GM23338 (cell line): Measurements from ENCODE around the gene AWAT1. TPM values are rescaled to one million over a fixed set of nuclear protein-coding genes. Genes with fewer than 3 reads are reported as not detected.

Experiments
- ATAC-seq: fragments of 200-7000 bp; cut with Tn5 transposase; 3 replicates; pipeline ENCODE4 v1.9.1; 2020
- DNase-seq: peaks from one replicate; pipeline ENCODE4 v3.0.0-alpha.2; 2015; ENCODE audit warnings: low spot score
- H2AFZ ChIP-seq: fragments of 200-600 bp; sonication (generic); 2 replicates; pipeline ENCODE4 v1.8.0; 2016; ENCODE audit warnings: antibody characterized with exemption, mild to moderate bottlenecking, moderate library complexity
- H3F3A ChIP-seq: fragments of 200-600 bp; sonication (generic); replicated peaks from 2 replicates; pipeline ENCODE4 v1.8.0; 2017; ENCODE audit warnings: antibody characterized with exemption, mixed run types, low read depth
- H3K27ac ChIP-seq: fragments of 200-600 bp; sonication (generic); 2 replicates; pipeline ENCODE4 v1.6.1; 2016; ENCODE audit warnings: low read depth
- H3K27me3 ChIP-seq: fragments of 200-600 bp; sonication (generic); 2 replicates; pipeline ENCODE4 v1.8.0; 2016; ENCODE audit warnings: mild to moderate bottlenecking, mixed run types, moderate library complexity; ENCODE audit not compliant: insufficient read depth
- H3K36me3 ChIP-seq: fragments of 200-600 bp; sonication (generic); 2 replicates; pipeline ENCODE4 v1.8.0; 2016; ENCODE audit warnings: mild to moderate bottlenecking; ENCODE audit not compliant: insufficient read depth
- H3K4me1 ChIP-seq: fragments of 200-600 bp; sonication (generic); 2 replicates; pipeline ENCODE4 v1.8.0; 2016; ENCODE audit warnings: mild to moderate bottlenecking, moderate library complexity; ENCODE audit not compliant: insufficient read depth
- H3K4me2 ChIP-seq: fragments of 200-600 bp; sonication (generic); 2 replicates; pipeline ENCODE4 v1.7.1; 2017; ENCODE audit warnings: mixed run types
- H3K4me3 ChIP-seq: fragments of 200-600 bp; sonication (generic); 2 replicates; pipeline ENCODE4 v1.6.1; 2016; ENCODE audit warnings: mixed run types
- H3K79me2 ChIP-seq: fragments of 200-600 bp; sonication (generic); replicated peaks from 2 replicates; pipeline ENCODE4 v1.8.0; 2017; ENCODE audit warnings: mild to moderate bottlenecking; ENCODE audit not compliant: insufficient read depth
- H3K9me2 ChIP-seq: fragments of 200-600 bp; sonication (generic); 2 replicates; pipeline ENCODE4 v1.8.0; 2017; ENCODE audit not compliant: insufficient read depth
- H4K20me1 ChIP-seq: fragments of 200-600 bp; sonication (generic); replicated peaks from 2 replicates; pipeline ENCODE4 v1.8.0; 2017; ENCODE audit warnings: mild to moderate bottlenecking; ENCODE audit not compliant: insufficient read depth
- H3K27ac Mint-ChIP-seq: 2 replicates; pipeline ENCODE4 v1.8.0; 2020; ENCODE audit warnings: inconsistent platforms, mild to moderate bottlenecking, moderate library complexity, mixed read lengths
- H3K27me3 Mint-ChIP-seq: 3 replicates; pipeline ENCODE4 v1.8.0; 2022; ENCODE audit warnings: low read depth, mild to moderate bottlenecking, moderate library complexity, mixed read lengths, inconsistent platforms; ENCODE audit not compliant: insufficient read depth, poor library complexity
- H3K36me3 Mint-ChIP-seq: 3 replicates; pipeline ENCODE4 v1.8.0; 2021; ENCODE audit warnings: low read depth, mild to moderate bottlenecking, inconsistent platforms, moderate library complexity, mixed read lengths
- H3K4me1 Mint-ChIP-seq: 3 replicates; pipeline ENCODE4 v1.8.0; 2020; ENCODE audit warnings: mild to moderate bottlenecking, inconsistent platforms, mixed read lengths
- H3K4me3 Mint-ChIP-seq: 3 replicates; pipeline ENCODE4 v1.8.0; 2021; ENCODE audit warnings: moderate library complexity, mild to moderate bottlenecking, inconsistent platforms, mixed read lengths
- H3K9me3 Mint-ChIP-seq: 3 replicates; pipeline ENCODE4 v1.8.0; 2020; ENCODE audit warnings: moderate library complexity, mild to moderate bottlenecking, inconsistent platforms, mixed read lengths
- CREB1 ChIP-seq: fragments of 250-450 bp; sonication (Bioruptor Pico); IDR thresholded peaks from 2 replicates; pipeline ENCODE4 v1.5.0; 2020; ENCODE audit warnings: low read depth, mild to moderate bottlenecking, moderate library complexity
- EZH2 ChIP-seq: fragments of 200-600 bp; sonication (generic); IDR thresholded peaks from one replicate; pipeline ENCODE4 v1.8.0; 2017; ENCODE audit warnings: antibody characterized with exemption, mild to moderate bottlenecking, low read depth; ENCODE audit not compliant: unreplicated experiment
- EZH2phosphoT487 ChIP-seq: fragments of 200-600 bp; sonication (generic); IDR thresholded peaks from one replicate; pipeline ENCODE4 v1.8.1; 2018; ENCODE audit warnings: antibody characterized with exemption; ENCODE audit not compliant: unreplicated experiment
- JUNB ChIP-seq: IDR thresholded peaks from one replicate; pipeline ENCODE4 v1.6.1; 2016; ENCODE audit warnings: antibody characterized with exemption; ENCODE audit not compliant: unreplicated experiment
- NANOG ChIP-seq: IDR thresholded peaks from 2 replicates; pipeline ENCODE4 v1.6.1; 2016; ENCODE audit warnings: antibody characterized with exemption, borderline replicate concordance
- POLR2AphosphoS5 ChIP-seq: IDR thresholded peaks from 2 replicates; pipeline ENCODE4 v1.6.1; 2016; ENCODE audit warnings: antibody characterized with exemption, low read depth
- STAT1 ChIP-seq: IDR thresholded peaks from one replicate; pipeline ENCODE4 v1.6.1; 2016; ENCODE audit warnings: antibody characterized with exemption; ENCODE audit not compliant: unreplicated experiment
- ZNF114 ChIP-seq: fragments of 250-450 bp; sonication (Bioruptor Pico); IDR thresholded peaks from 2 replicates; pipeline ENCODE4 v1.5.0; 2020; ENCODE audit warnings: mild to moderate bottlenecking, moderate library complexity
- polyA plus RNA-seq: library from polyadenylated mRNA; unstranded; fragments of >200 nt; fragmentation: Nextera tagmentation; extraction: Ambion mirVana; gene quantifications from 2 replicates; pipeline ENCODE4 v1.2.1, GENCODE V29; 2016
- total RNA-seq: library from RNA; depleted of rRNA; stranded (reverse); fragments of >200 nt; shearing (Covaris generic); gene quantifications from 2 replicates; pipeline ENCODE4 v1.2.3, GENCODE V29; 2014
- TF ChIP-seq, protein P1 (sequence below): fragments of 250-450 bp; sonication (Bioruptor Pico); IDR thresholded peaks from 2 replicates; pipeline ENCODE4 v1.5.0; 2020; ENCODE audit warnings: mild to moderate bottlenecking, moderate library complexity
- TF ChIP-seq, protein P2 (sequence below): IDR thresholded peaks from 2 replicates; pipeline ENCODE4 v1.6.1; 2016; ENCODE audit warnings: antibody characterized with exemption

AWAT1 gene
- total and polyA plus RNA-seq, 2 experiments from 2014 or later = not detected

DNA sequence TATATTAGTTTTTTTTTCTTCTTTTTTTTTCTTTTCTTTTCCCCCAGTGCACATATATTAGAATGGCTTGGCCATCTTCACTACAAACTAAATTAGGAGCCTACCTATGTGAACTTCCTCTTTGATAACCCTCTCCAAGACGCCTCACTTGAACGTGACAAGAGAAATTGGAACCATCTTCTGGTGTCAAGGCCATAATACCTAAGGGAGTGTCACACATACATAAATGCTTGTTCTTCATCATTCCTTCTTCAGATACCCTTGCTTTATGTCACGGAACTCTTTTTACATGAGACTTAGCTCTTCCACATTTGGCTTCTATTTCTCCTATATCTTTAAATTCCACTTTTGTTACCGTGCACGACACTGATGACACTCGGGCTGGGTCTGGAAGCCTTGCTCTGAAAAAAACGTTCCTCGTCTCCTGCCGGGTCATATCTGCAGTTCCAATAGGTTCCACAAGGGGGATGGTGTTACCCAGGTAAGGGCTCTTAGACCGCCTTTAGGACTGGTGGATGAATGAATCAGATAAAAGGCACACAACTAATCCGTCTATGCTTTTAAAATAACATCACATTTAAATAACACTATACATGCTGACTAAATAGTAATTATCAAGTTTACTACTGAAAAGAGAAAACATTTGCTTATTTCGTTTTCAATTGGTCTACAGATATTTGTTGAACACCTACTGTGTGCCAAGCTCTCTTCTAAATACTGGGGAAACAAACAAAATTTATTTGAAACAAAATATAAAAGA lies 37.3 kb upstream of the AWAT1 start (continued):
- TF ChIP-seq, protein P1, sequence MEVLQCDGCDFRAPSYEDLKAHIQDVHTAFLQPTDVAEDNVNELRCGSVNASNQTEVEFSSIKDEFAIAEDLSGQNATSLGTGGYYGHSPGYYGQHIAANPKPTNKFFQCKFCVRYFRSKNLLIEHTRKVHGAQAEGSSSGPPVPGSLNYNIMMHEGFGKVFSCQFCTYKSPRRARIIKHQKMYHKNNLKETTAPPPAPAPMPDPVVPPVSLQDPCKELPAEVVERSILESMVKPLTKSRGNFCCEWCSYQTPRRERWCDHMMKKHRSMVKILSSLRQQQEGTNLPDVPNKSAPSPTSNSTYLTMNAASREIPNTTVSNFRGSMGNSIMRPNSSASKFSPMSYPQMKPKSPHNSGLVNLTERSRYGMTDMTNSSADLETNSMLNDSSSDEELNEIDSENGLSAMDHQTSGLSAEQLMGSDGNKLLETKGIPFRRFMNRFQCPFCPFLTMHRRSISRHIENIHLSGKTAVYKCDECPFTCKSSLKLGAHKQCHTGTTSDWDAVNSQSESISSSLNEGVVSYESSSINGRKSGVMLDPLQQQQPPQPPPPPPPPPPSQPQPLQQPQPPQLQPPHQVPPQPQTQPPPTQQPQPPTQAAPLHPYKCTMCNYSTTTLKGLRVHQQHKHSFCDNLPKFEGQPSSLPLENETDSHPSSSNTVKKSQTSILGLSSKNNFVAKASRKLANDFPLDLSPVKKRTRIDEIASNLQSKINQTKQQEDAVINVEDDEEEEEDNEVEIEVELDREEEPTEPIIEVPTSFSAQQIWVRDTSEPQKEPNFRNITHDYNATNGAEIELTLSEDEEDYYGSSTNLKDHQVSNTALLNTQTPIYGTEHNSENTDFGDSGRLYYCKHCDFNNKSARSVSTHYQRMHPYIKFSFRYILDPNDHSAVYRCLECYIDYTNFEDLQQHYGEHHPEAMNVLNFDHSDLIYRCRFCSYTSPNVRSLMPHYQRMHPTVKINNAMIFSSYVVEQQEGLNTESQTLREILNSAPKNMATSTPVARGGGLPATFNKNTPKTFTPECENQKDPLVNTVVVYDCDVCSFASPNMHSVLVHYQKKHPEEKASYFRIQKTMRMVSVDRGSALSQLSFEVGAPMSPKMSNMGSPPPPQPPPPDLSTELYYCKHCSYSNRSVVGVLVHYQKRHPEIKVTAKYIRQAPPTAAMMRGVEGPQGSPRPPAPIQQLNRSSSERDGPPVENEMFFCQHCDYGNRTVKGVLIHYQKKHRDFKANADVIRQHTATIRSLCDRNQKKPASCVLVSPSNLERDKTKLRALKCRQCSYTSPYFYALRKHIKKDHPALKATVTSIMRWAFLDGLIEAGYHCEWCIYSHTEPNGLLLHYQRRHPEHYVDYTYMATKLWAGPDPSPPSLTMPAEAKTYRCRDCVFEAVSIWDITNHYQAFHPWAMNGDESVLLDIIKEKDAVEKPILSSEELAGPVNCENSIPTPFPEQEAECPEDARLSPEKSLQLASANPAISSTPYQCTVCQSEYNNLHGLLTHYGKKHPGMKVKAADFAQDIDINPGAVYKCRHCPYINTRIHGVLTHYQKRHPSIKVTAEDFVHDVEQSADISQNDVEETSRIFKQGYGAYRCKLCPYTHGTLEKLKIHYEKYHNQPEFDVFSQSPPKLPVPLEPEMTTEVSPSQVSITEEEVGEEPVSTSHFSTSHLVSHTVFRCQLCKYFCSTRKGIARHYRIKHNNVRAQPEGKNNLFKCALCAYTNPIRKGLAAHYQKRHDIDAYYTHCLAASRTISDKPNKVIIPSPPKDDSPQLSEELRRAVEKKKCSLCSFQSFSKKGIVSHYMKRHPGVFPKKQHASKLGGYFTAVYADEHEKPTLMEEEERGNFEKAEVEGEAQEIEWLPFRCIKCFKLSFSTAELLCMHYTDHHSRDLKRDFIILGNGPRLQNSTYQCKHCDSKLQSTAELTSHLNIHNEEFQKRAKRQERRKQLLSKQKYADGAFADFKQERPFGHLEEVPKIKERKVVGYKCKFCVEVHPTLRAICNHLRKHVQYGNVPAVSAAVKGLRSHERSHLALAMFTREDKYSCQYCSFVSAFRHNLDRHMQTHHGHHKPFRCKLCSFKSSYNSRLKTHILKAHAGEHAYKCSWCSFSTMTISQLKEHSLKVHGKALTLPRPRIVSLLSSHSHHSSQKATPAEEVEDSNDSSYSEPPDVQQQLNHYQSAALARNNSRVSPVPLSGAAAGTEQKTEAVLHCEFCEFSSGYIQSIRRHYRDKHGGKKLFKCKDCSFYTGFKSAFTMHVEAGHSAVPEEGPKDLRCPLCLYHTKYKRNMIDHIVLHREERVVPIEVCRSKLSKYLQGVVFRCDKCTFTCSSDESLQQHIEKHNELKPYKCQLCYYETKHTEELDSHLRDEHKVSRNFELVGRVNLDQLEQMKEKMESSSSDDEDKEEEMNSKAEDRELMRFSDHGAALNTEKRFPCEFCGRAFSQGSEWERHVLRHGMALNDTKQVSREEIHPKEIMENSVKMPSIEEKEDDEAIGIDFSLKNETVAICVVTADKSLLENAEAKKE = no peak

DNA sequence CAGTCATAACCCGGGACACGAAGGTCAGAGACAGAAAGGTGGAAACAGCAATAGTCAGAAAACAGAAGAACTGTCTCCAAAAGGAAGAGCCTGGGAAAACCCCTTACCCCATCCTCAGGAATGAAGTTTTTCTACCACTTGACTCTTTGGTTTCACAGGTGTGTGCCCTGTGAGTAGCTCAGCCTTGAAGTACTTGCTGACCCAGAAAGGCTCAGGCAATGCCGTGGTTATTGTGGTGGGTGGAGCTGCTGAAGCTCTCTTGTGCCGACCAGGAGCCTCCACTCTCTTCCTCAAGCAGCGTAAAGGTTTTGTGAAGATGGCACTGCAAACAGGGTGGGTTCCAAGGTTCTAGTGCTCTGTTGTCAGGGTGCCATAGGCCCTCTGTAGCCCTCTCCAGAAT lies 32.7 kb upstream of the AWAT1 start:
- no peak for ATAC-seq
- no peaks in the 10 kb centered on the region for H3K36me3 Mint-ChIP-seq
- Histone ChIP-seq H2AFZ (no peak overlapping the region), H3K4me1 (no peaks in the 10 kb centered on the region), H3K9me2 (no peaks in the 10 kb centered on the region), H3F3A (no peaks in the 10 kb centered on the region), H3K27ac (no peak overlapping the region), H3K79me2 (no peaks in the 10 kb centered on the region), H3K36me3 (no peaks in the 10 kb centered on the region), H3K27me3 (no peaks in the 10 kb centered on the region), H3K4me2 (no peak overlapping the region), H4K20me1 (no peaks in the 10 kb centered on the region), H3K4me3 (no peak overlapping the region)
- no peak overlapping the region for H3K27ac Mint-ChIP-seq
- no peak for TF ChIP-seq STAT1
- H3K9me3 Mint-ChIP-seq = no peaks in the 10 kb centered on the region
- DNase-seq = no peak
- H3K4me1 Mint-ChIP-seq = peaks cover 2% of the 10 kb centered on the region; the same call in 1 of the 3 replicates
- H3K27me3 Mint-ChIP-seq = no peaks in the 10 kb centered on the region
- no peak overlapping the region for H3K4me3 Mint-ChIP-seq

DNA sequence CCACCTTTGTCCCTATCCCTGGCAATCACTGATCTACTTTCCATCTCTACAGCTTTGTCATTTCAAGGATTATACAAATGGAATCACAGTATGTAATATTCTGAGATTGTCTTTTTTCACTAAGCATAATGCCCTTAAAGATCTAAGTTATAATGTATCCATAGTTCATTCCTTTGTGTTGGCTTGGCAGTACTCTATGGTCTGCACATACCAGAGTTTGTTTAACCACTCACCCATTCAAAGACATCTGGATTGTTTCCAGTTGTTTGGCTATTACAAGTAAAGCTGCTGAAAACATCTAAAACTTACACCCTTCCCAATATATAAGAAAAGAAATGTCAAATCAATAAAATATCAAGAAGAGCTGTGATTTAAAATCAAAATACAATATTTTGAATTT lies 26.0 kb upstream of the AWAT1 start:
- Mint-ChIP-seq H3K27ac (no peak overlapping the region), H3K27me3 (no peaks in the 10 kb centered on the region), H3K36me3 (no peaks in the 10 kb centered on the region), H3K9me3 (peaks cover 4% of the 10 kb centered on the region; the same call in 2 of the 3 replicates), H3K4me3 (no peak overlapping the region), H3K4me1 (no peaks in the 10 kb centered on the region)
- Histone ChIP-seq H3F3A (no peaks in the 10 kb centered on the region), H3K4me1 (no peaks in the 10 kb centered on the region), H3K27ac (no peak overlapping the region), H3K4me2 (no peak overlapping the region), H4K20me1 (no peaks in the 10 kb centered on the region), H3K9me2 (no peaks in the 10 kb centered on the region), H2AFZ (no peak overlapping the region), H3K79me2 (no peaks in the 10 kb centered on the region), H3K36me3 (no peaks in the 10 kb centered on the region), H3K27me3 (no peaks in the 10 kb centered on the region), H3K4me3 (no peak overlapping the region)
- ATAC-seq = no peak
- DNase-seq = no peak
- TF ChIP-seq POLR2AphosphoS5 = no peak
- TF ChIP-seq EZH2 = no peak
- no peak for TF ChIP-seq ZNF114 (CRISPR knock-in tag)
- no peak for TF ChIP-seq EZH2phosphoT487
- TF ChIP-seq CREB1 (CRISPR knock-in tag) = no peak
- TF ChIP-seq, protein P2, sequence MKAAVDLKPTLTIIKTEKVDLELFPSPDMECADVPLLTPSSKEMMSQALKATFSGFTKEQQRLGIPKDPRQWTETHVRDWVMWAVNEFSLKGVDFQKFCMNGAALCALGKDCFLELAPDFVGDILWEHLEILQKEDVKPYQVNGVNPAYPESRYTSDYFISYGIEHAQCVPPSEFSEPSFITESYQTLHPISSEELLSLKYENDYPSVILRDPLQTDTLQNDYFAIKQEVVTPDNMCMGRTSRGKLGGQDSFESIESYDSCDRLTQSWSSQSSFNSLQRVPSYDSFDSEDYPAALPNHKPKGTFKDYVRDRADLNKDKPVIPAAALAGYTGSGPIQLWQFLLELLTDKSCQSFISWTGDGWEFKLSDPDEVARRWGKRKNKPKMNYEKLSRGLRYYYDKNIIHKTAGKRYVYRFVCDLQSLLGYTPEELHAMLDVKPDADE = no peak
- no peak for TF ChIP-seq NANOG
- no peak for TF ChIP-seq STAT1
- no peak for TF ChIP-seq JUNB
